BE2C (cell line): ENCODE data around the gene MAGI1.

ENCODE experiments used
- DNase-seq: peaks from one replicate; pipeline ENCODE4 v3.0.0-alpha.2; 2020
- H3K27me3 ChIP-seq: fragments of 250-450 bp; sonication (Bioruptor Pico); 2 replicates; pipeline ENCODE4 v1.5.1; 2020; ENCODE audit warnings: mild to moderate bottlenecking
- H3K36me3 ChIP-seq: fragments of 250-450 bp; sonication (Bioruptor Pico); 2 replicates; pipeline ENCODE4 v1.5.1; 2020; ENCODE audit warnings: mild to moderate bottlenecking
- H3K4me1 ChIP-seq: fragments of 250-450 bp; sonication (Bioruptor Pico); 2 replicates; pipeline ENCODE4 v1.5.1; 2020
- H3K4me3 ChIP-seq: 2 replicates; pipeline ENCODE4 v1.5.1; 2011; ENCODE audit warnings: low read depth, low read length
- H3K9me3 ChIP-seq: fragments of 250-450 bp; sonication (Bioruptor Pico); 2 replicates; pipeline ENCODE4 v1.5.1; 2020
- CTCF ChIP-seq: IDR thresholded peaks from 2 replicates; pipeline ENCODE4 v1.5.1; 2012; ENCODE audit warnings: mild to moderate bottlenecking, low read depth, low read length

MAGI1 gene

GRCh38 chr3:65953301-65953812, 85.4 kb downstream of the MAGI1 start:
- H3K4me1 ChIP-seq: no peaks in the 10 kb centered on the region
- TF ChIP-seq CTCF: no peak
- no peak overlapping the region for H3K4me3 ChIP-seq
- H3K9me3 ChIP-seq: no peaks in the 10 kb centered on the region
- DNase-seq: no peak
- no peaks in the 10 kb centered on the region for H3K27me3 ChIP-seq
- H3K36me3 ChIP-seq: no peaks in the 10 kb centered on the region

- no peaks in the 10 kb centered on the region for H3K9me3 ChIP-seq
- no peaks in the 10 kb centered on the region for H3K27me3 ChIP-seq
- DNase-seq: no peak
- no peak for TF ChIP-seq CTCF
- no peak overlapping the region for H3K4me3 ChIP-seq
- H3K4me1 ChIP-seq: no peaks in the 10 kb centered on the region
- H3K36me3 ChIP-seq: no peaks in the 10 kb centered on the region
Observed at GRCh38 chr3:65952842-65953241, 85.9 kb downstream of the MAGI1 start.

- Histone ChIP-seq H3K4me1 (no peaks in the 10 kb centered on the region), H3K4me3 (no peak overlapping the region), H3K9me3 (no peaks in the 10 kb centered on the region), H3K27me3 (no peaks in the 10 kb centered on the region), H3K36me3 (no peaks in the 10 kb centered on the region)
- DNase-seq: no peak
- no peak for TF ChIP-seq CTCF
Observed at GRCh38 chr3:65951836-65952505, 86.7 kb downstream of the MAGI1 start.

GRCh38 chr3:65950340-65951326, 88.1 kb downstream of the MAGI1 start:
- Histone ChIP-seq H3K4me3 (no peak overlapping the region), H3K27me3 (no peaks in the 10 kb centered on the region), H3K9me3 (no peaks in the 10 kb centered on the region), H3K36me3 (no peaks in the 10 kb centered on the region), H3K4me1 (no peaks in the 10 kb centered on the region)
- 0 out of 2 replicates have a peak, but pooled peaks have one; percentile 3 for TF ChIP-seq CTCF
- no peak for DNase-seq

GRCh38 chr3:65948841-65949573, 89.7 kb downstream of the MAGI1 start:
- no peak for DNase-seq
- Histone ChIP-seq H3K4me1 (no peaks in the 10 kb centered on the region), H3K27me3 (no peaks in the 10 kb centered on the region), H3K36me3 (no peaks in the 10 kb centered on the region), H3K4me3 (no peak overlapping the region), H3K9me3 (no peaks in the 10 kb centered on the region)
- TF ChIP-seq CTCF: no peak
